Body of pancreas (tissue), 4 donors: ENCODE measurements around the gene SETBP1.

Source experiments
- POLR2A ChIP-seq, 3 donors: fragments of 450-650 bp; IDR thresholded peaks; one replicate each; pipeline ENCODE4 v1.6.1; 2016; ENCODE audit warnings: antibody characterized with exemption in 3 of 3, mild to moderate bottlenecking in 2 of 3
- TF ChIP-seq, protein P1 (sequence below), 7 experiments: fragments of 450-650 bp in 4 of 7; fragments of 200-600 bp in 3 of 7; sonication (generic) in 3 of 7; IDR thresholded peaks; one replicate each; pipeline ENCODE4 v1.5.1; 2016 to 2019; ENCODE audit warnings: antibody characterized with exemption in 7 of 7

DNA sequence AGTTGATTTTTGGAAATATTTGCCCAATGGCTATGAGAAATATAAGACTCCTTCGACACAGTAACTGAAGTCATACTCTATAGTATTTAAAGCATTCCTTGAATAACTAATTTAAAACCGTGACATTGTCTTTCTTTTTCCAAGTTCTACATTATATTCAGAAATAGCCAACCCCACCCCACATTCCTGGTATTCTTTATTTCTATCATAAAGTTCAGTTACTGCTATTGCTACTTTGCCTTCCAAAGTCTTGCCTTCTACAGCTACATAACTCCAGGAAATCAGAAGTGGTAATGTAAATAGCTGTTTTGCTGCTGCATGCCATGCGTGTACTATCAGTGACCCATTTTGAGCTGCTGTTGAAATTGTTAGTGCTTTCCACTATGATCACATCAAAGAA, 45.1 kb upstream of the SETBP1 start:
- TF ChIP-seq POLR2A (IDR thresholded peaks at IDR 0.05): no peak
- TF ChIP-seq, protein P1, sequence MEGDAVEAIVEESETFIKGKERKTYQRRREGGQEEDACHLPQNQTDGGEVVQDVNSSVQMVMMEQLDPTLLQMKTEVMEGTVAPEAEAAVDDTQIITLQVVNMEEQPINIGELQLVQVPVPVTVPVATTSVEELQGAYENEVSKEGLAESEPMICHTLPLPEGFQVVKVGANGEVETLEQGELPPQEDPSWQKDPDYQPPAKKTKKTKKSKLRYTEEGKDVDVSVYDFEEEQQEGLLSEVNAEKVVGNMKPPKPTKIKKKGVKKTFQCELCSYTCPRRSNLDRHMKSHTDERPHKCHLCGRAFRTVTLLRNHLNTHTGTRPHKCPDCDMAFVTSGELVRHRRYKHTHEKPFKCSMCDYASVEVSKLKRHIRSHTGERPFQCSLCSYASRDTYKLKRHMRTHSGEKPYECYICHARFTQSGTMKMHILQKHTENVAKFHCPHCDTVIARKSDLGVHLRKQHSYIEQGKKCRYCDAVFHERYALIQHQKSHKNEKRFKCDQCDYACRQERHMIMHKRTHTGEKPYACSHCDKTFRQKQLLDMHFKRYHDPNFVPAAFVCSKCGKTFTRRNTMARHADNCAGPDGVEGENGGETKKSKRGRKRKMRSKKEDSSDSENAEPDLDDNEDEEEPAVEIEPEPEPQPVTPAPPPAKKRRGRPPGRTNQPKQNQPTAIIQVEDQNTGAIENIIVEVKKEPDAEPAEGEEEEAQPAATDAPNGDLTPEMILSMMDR (IDR thresholded peaks at IDR 0.05): no peak
